ENCODE measurements around the gene CD47.

CD47 gene

GRCh38 chr3:108090701-108091497 is at the start of gene CD47:
Gene CD47, minus strand, starts transcription at chr3:108091031. Its CDS starts 123 bp downstream, at chr3:108090908.
- DNase-seq (ENCODE audit: low read depth in 2 of 2), result peak; percentile 88 to 97

- DNase-seq (ENCODE audit: low read depth in 2 of 2), result no peak
These were observed 46.6 kb upstream of the CD47 start for GRCh38 chr3:108137460-108137814.

GRCh38 chr3:108136561-108137459 is 46.0 kb upstream of the CD47 start:
- DNase-seq (ENCODE audit: low read depth in 2 of 2), result no peak

GRCh38 chr3:108134555-108134880 is 43.7 kb upstream of the CD47 start:
- DNase-seq (ENCODE audit: low read depth in 2 of 2), result no peak

- no peak for DNase-seq (ENCODE audit: low read depth in 2 of 2)
These were observed 43.2 kb upstream of the CD47 start for GRCh38 chr3:108133858-108134554.

- DNase-seq (ENCODE audit: low read depth in 2 of 2), result no peak
These were observed 42.2 kb upstream of the CD47 start for GRCh38 chr3:108133048-108133369.

GRCh38 chr3:108131475-108132134 is 40.8 kb upstream of the CD47 start:
- no peak for DNase-seq (ENCODE audit: low read depth in 2 of 2)

- no peak for DNase-seq (ENCODE audit: low read depth in 2 of 2)
These were observed 40.1 kb upstream of the CD47 start for GRCh38 chr3:108130701-108131474.

- no peak for DNase-seq (ENCODE audit: low read depth in 2 of 2)
These were observed 39.4 kb upstream of the CD47 start for GRCh38 chr3:108130236-108130635.

GRCh38 chr3:108127301-108127988 is 36.6 kb upstream of the CD47 start:
- peak; percentile 61 to 72 for DNase-seq (ENCODE audit: low read depth in 2 of 2)

GRCh38 chr3:108126348-108126747 is 35.5 kb upstream of the CD47 start:
- no peak for DNase-seq (ENCODE audit: low read depth in 2 of 2)

GRCh38 chr3:108125550-108126071 is 34.8 kb upstream of the CD47 start:
- DNase-seq (ENCODE audit: low read depth in 2 of 2), result peak; percentile 45 to 59

GRCh38 chr3:108125153-108125543 is 34.3 kb upstream of the CD47 start:
- no peak for DNase-seq (ENCODE audit: low read depth in 2 of 2)

- peak; percentile 62 to 85 for DNase-seq (ENCODE audit: low read depth in 2 of 2)
These were observed 33.7 kb upstream of the CD47 start for GRCh38 chr3:108124337-108125152.

- DNase-seq (ENCODE audit: low read depth in 2 of 2), result no peak
These were observed 32.5 kb upstream of the CD47 start for GRCh38 chr3:108123326-108123725.

- no peak for DNase-seq (ENCODE audit: low read depth in 2 of 2)
These were observed 31.4 kb upstream of the CD47 start for GRCh38 chr3:108122276-108122675.

GRCh38 chr3:108119398-108120104 is 28.7 kb upstream of the CD47 start:
- no peak for DNase-seq (ENCODE audit: low read depth in 2 of 2)

GRCh38 chr3:108118038-108118768 is 27.4 kb upstream of the CD47 start:
- no peak for DNase-seq (ENCODE audit: low read depth in 2 of 2)

All from stimulated activated CD8-positive, alpha-beta memory T cell treated with anti-CD3 and anti-CD28 coated beads, Interleukin-7, amount 100 ng/mL, for 4 hours (primary cell).